ENCODE data around the gene MRPL48.

DNA sequence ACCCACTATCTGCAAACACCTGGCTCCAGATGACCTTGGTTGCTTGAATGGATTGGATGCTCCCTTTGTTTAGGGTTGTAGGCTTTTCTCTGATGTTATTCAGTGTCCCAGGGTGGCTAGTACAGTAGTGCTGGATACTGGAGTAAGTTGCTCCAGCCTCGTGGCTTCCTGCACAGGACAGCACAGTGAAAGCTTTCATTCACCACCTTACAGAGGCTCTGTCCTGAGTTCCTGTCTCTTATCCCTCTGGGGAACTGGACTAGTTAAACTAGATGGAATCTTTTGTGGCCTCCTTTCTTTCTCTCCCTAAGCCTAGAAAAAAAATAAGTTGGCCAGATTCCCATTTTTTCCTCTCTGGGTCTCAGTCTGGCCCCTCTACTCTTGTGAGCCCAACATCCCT lies 42.6 kb downstream of the MRPL48 start:
- TF ChIP-seq, protein P1, sequence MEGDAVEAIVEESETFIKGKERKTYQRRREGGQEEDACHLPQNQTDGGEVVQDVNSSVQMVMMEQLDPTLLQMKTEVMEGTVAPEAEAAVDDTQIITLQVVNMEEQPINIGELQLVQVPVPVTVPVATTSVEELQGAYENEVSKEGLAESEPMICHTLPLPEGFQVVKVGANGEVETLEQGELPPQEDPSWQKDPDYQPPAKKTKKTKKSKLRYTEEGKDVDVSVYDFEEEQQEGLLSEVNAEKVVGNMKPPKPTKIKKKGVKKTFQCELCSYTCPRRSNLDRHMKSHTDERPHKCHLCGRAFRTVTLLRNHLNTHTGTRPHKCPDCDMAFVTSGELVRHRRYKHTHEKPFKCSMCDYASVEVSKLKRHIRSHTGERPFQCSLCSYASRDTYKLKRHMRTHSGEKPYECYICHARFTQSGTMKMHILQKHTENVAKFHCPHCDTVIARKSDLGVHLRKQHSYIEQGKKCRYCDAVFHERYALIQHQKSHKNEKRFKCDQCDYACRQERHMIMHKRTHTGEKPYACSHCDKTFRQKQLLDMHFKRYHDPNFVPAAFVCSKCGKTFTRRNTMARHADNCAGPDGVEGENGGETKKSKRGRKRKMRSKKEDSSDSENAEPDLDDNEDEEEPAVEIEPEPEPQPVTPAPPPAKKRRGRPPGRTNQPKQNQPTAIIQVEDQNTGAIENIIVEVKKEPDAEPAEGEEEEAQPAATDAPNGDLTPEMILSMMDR (IDR thresholded peaks at IDR 0.05) = no peak
- no peak for TF ChIP-seq EP300 (IDR thresholded peaks at IDR 0.05)
- no peak for TF ChIP-seq POLR2A (IDR thresholded peaks at IDR 0.05)
